Liver (tissue), 9 donors: ENCODE data around the gene LRRC2. TPM values are rescaled to one million over a fixed set of nuclear protein-coding genes. Genes with fewer than 3 reads are reported as not detected.

ENCODE experiments used
- DNase-seq: peaks from one replicate; pipeline ENCODE4 v3.0.0-alpha.2; 2017; ENCODE audit warnings: low spot score
- H3K27ac ChIP-seq, 2 donors: one replicate each; pipeline ENCODE4 v1.7.0; 2013; ENCODE audit warnings: inconsistent platforms in 2 of 2, low read length in 2 of 2, control low read depth in 1 of 2, low read depth in 1 of 2, mild to moderate bottlenecking in 1 of 2
- H3K27me3 ChIP-seq, 4 donors: one replicate each; pipeline versions ENCODE4 v1.6.1 to v1.7.0; 2013; ENCODE audit warnings: low read length in 3 of 4, inconsistent platforms in 1 of 4, mild to moderate bottlenecking in 1 of 4, moderate library complexity in 1 of 4; ENCODE audit not compliant: control insufficient read depth in 4 of 4, insufficient read depth in 4 of 4
- H3K36me3 ChIP-seq, 4 donors: one replicate each; pipeline versions ENCODE4 v1.6.1 to v1.7.0; 2013; ENCODE audit warnings: low read length in 3 of 4, mild to moderate bottlenecking in 3 of 4, low read depth in 1 of 4, moderate library complexity in 1 of 4; ENCODE audit not compliant: control insufficient read depth in 4 of 4, insufficient read depth in 3 of 4
- H3K4me1 ChIP-seq, 4 donors: one replicate each; pipeline versions ENCODE4 v1.6.1 to v1.7.0; 2013; ENCODE audit warnings: low read length in 3 of 4, mild to moderate bottlenecking in 3 of 4, moderate library complexity in 1 of 4; ENCODE audit not compliant: control insufficient read depth in 4 of 4, insufficient read depth in 4 of 4
- H3K4me3 ChIP-seq, 3 donors: one replicate each; pipeline versions ENCODE4 v1.6.1 to v1.7.0; 2013; ENCODE audit warnings: low read length in 3 of 3, control low read depth in 1 of 3, low read depth in 1 of 3, mild to moderate bottlenecking in 1 of 3
- H3K9ac ChIP-seq, 2 donors: one replicate each; pipeline ENCODE4 v1.7.0; 2013; ENCODE audit warnings: low read length in 2 of 2, mild to moderate bottlenecking in 2 of 2, moderate library complexity in 2 of 2, control low read depth in 1 of 2, low read depth in 1 of 2
- H3K9me3 ChIP-seq, 4 donors: one replicate each; pipeline versions ENCODE4 v1.6.1 to v1.7.0; 2013; ENCODE audit warnings: low read length in 3 of 4; ENCODE audit not compliant: control insufficient read depth in 4 of 4
- ATF3 ChIP-seq: IDR thresholded peaks from 2 replicates; pipeline ENCODE4 v1.6.1; 2016; ENCODE audit warnings: antibody characterized with exemption
- CTCF ChIP-seq: fragments of 150-350 bp; IDR thresholded peaks from 2 replicates; pipeline ENCODE4 v1.5.1; 2017; ENCODE audit warnings: improper control_type of control experiment, low read depth, low read length; ENCODE audit not compliant: missing input control
- EGR1 ChIP-seq, 2 donors: IDR thresholded peaks; 2 replicates each; pipeline ENCODE4 v1.6.1; 2016 to 2018; ENCODE audit warnings: antibody characterized with exemption in 2 of 2, low read depth in 2 of 2
- FOXA1 ChIP-seq: IDR thresholded peaks from 2 replicates; pipeline ENCODE4 v1.6.1; 2016; ENCODE audit warnings: antibody characterized with exemption
- FOXA2 ChIP-seq: IDR thresholded peaks from 2 replicates; pipeline ENCODE4 v1.6.1; 2016; ENCODE audit warnings: antibody characterized with exemption
- GABPA ChIP-seq, 2 donors: IDR thresholded peaks in 1 of 2; conservative IDR thresholded peaks in 1 of 2; 2 replicates each; pipeline ENCODE4 v1.6.1; 2016; ENCODE audit warnings: antibody characterized with exemption in 2 of 2, mild to moderate bottlenecking in 1 of 2, moderate library complexity in 1 of 2
- HNF4A ChIP-seq, 2 donors: conservative IDR thresholded peaks; 2 replicates each; pipeline ENCODE4 v1.6.1; 2016; ENCODE audit warnings: antibody characterized with exemption in 2 of 2, mild to moderate bottlenecking in 2 of 2
- HNF4G ChIP-seq: IDR thresholded peaks from 2 replicates; pipeline ENCODE4 v1.6.1; 2016; ENCODE audit warnings: antibody characterized with exemption
- JUND ChIP-seq, 2 donors: IDR thresholded peaks; 2 replicates each; pipeline ENCODE4 v1.6.1; 2016; ENCODE audit warnings: antibody characterized with exemption in 2 of 2
- MAX ChIP-seq: IDR thresholded peaks from 2 replicates; pipeline ENCODE4 v1.6.1; 2016; ENCODE audit warnings: antibody characterized with exemption
- NR2F2 ChIP-seq: IDR thresholded peaks from 2 replicates; pipeline ENCODE4 v1.6.1; 2016; ENCODE audit warnings: antibody characterized with exemption
- RAD21 ChIP-seq, 2 donors: IDR thresholded peaks; 2 replicates each; pipeline ENCODE4 v1.6.1; 2016; ENCODE audit warnings: antibody characterized with exemption in 2 of 2, mild to moderate bottlenecking in 2 of 2
- REST ChIP-seq: IDR thresholded peaks from 2 replicates; pipeline ENCODE4 v1.6.1; 2016; ENCODE audit warnings: antibody characterized with exemption, mild to moderate bottlenecking
- RXRA ChIP-seq, 2 donors: IDR thresholded peaks; 2 replicates each; pipeline ENCODE4 v1.6.1; 2017 to 2018; ENCODE audit warnings: antibody characterized with exemption in 2 of 2, mild to moderate bottlenecking in 1 of 2
- SP1 ChIP-seq: IDR thresholded peaks from 2 replicates; pipeline ENCODE4 v1.6.1; 2018; ENCODE audit warnings: antibody characterized with exemption, mild to moderate bottlenecking
- TAF1 ChIP-seq: conservative IDR thresholded peaks from 2 replicates; pipeline ENCODE4 v1.6.1; 2016; ENCODE audit warnings: antibody characterized with exemption, mild to moderate bottlenecking
- YY1 ChIP-seq: IDR thresholded peaks from 2 replicates; pipeline ENCODE4 v1.6.1; 2016; ENCODE audit warnings: antibody characterized with exemption, mild to moderate bottlenecking
- ZBTB33 ChIP-seq: IDR thresholded peaks from 2 replicates; pipeline ENCODE4 v1.6.1; 2016; ENCODE audit warnings: antibody characterized with exemption
- WGBS: extraction: QIAGEN DNeasy Blood & Tissue Kit; methylation state at CpG from one replicate; pipeline ENCODE4 v1.1.7; 2013; 5-methylcytosine and 5-hydroxymethylcytosine counted together
- polyA plus RNA-seq, 2 donors: library from polyadenylated mRNA; stranded (reverse) in 1 of 2; unstranded in 1 of 2; fragments of 200-250 nt in 1 of 2; fragments of >200 nt in 1 of 2; fragmentation: Nextera tagmentation in 1 of 2; extraction: Ambion mirVana in 1 of 2; gene quantifications; one replicate each; pipeline versions ENCODE4 v1.2.1 to v1.2.3, GENCODE V29; 2013 to 2015
- total RNA-seq, 2 donors: library from RNA; depleted of rRNA; stranded (reverse); fragments of >200 nt; gene quantifications; one replicate each; pipeline ENCODE4 v1.2.3, GENCODE V29; 2014
- donor health status: healthy.
- donor health status: healthy.
- donor health status: healthy.
- donor health status: healthy.
- donor health status: healthy.

LRRC2 gene
- total and polyA plus RNA-seq, 4 donors = 0.93 to 7.6 (median 4.2) TPM

- H3K36me3 ChIP-seq = peaks cover 0 to 5% (median 1%) of the 10 kb centered on the region in 4 donors
- H3K27ac ChIP-seq = no peak overlapping the region
- TF ChIP-seq MAX (no peak), CTCF (no peak), HNF4A (conservative IDR thresholded peaks at IDR 0.05) (no peak), FOXA1 (no peak), HNF4G (no peak), SP1 (no peak), FOXA2 (no peak), ZBTB33 (no peak), NR2F2 (no peak), TAF1 (no peak), REST (no peak), EGR1 (IDR thresholded peaks at IDR 0.05; ENCODE audit: low read depth in 2 of 2) (no peak), RXRA (IDR thresholded peaks at IDR 0.05) (no peak), RAD21 (IDR thresholded peaks at IDR 0.05) (no peak), ATF3 (no peak), JUND (IDR thresholded peaks at IDR 0.05) (no peak), YY1 (no peak), GABPA (IDR thresholded peaks at IDR 0.05 in 1 of 2, conservative IDR thresholded peaks at IDR 0.05 in 1 of 2) (no peak)
- H3K9me3 ChIP-seq = no peaks in the 10 kb centered on the region
- no peak overlapping the region for H3K9ac ChIP-seq
- no peak overlapping the region for H3K4me3 ChIP-seq
- no peak for DNase-seq
- peaks cover 0 to 2% (median 0%) of the 10 kb centered on the region in 4 donors for H3K4me1 ChIP-seq
- H3K27me3 ChIP-seq = no peaks in the 10 kb centered on the region
- 85% methylated on average over 1 of the region's 1 CpG for WGBS
Observed at GRCh38 chr3:46549989-46550388, 16.1 kb downstream of the LRRC2 start.
